ENCODE measurements around the gene DOK4. TPM values are rescaled to one million over a fixed set of nuclear protein-coding genes. Genes with fewer than 3 reads are reported as not detected.

The DOK4 gene
- total and polyA plus RNA-seq, 12 donors, result 3.6 to 10.7 (median 8.0) TPM

- no peak overlapping the region for H3K27ac ChIP-seq
- peaks cover 0 to 11% (median 0%) of the 10 kb centered on the region in 7 donors for H3K27me3 ChIP-seq
- 85 to 89% methylated on average over 30 of the region's 30 CpGs for WGBS, 2 donors
- peaks cover 19 to 65% (median 50%) of the 10 kb centered on the region in 9 donors for H3K4me1 ChIP-seq
- H3K9me3 ChIP-seq, result no peaks in the 10 kb centered on the region
- H3K4me3 ChIP-seq, result no peak overlapping the region
- intact Hi-C loops (cut with DNase I), result loop anchor here in 4 of 10 donors (5.0 kb wide), 1 partner anchor 42 kb away; no protein-coding TSS in a partner anchor
- ATAC-seq, result no peak
- H3K36me3 ChIP-seq, result peaks cover 0 to 55% (median 35%) of the 10 kb centered on the region in 9 donors
- no peak for TF ChIP-seq CTCF (IDR thresholded peaks at IDR 0.05)
- DNase-seq, result no peak
Measured at GRCh38 chr16:57474671-57475661, 11.3 kb downstream of the DOK4 start.

- no peaks in the 10 kb centered on the region for H3K9me3 ChIP-seq
- H3K36me3 ChIP-seq, result peaks cover 0 to 65% (median 45%) of the 10 kb centered on the region in 9 donors
- intact Hi-C loops (cut with DNase I), result no loop called here
- no peak for TF ChIP-seq CTCF (IDR thresholded peaks at IDR 0.05)
- DNase-seq, result no peak
- WGBS, 2 donors, result 82 to 85% methylated on average over 8 of the region's 8 CpGs
- H3K27me3 ChIP-seq, result peaks cover 0 to 3% (median 0%) of the 10 kb centered on the region in 7 donors
- H3K4me3 ChIP-seq, result no peak overlapping the region
- no peak overlapping the region for H3K27ac ChIP-seq
- peaks cover 12 to 60% (median 41%) of the 10 kb centered on the region in 9 donors for H3K4me1 ChIP-seq
- ATAC-seq, result no peak
Measured at GRCh38 chr16:57473906-57474305, 12.4 kb downstream of the DOK4 start.

GRCh38 chr16:57473176-57473840, 13.0 kb downstream of the DOK4 start:
- Histone ChIP-seq H3K27me3 (no peaks in the 10 kb centered on the region), H3K27ac (no peak overlapping the region), H3K36me3 (peaks cover 0 to 71% (median 51%) of the 10 kb centered on the region in 9 donors), H3K4me1 (peaks cover 12 to 54% (median 38%) of the 10 kb centered on the region in 9 donors), H3K9me3 (no peaks in the 10 kb centered on the region), H3K4me3 (no peak overlapping the region)
- WGBS, 2 donors, result 85% methylated on average over 14 of the region's 14 CpGs
- TF ChIP-seq CTCF (IDR thresholded peaks at IDR 0.05), result no peak
- DNase-seq, result no peak
- ATAC-seq, result no peak
- intact Hi-C loops (cut with DNase I), result no loop called here

- WGBS, 2 donors, result 51 to 53% methylated on average over 4 of the region's 4 CpGs
- no peaks in the 10 kb centered on the region for H3K27me3 ChIP-seq
- no peaks in the 10 kb centered on the region for H3K9me3 ChIP-seq
- intact Hi-C loops (cut with DNase I), result no loop called here
- peaks cover 0 to 78% (median 57%) of the 10 kb centered on the region in 9 donors for H3K36me3 ChIP-seq
- TF ChIP-seq CTCF (IDR thresholded peaks at IDR 0.05), result no peak
- no peak for ATAC-seq
- no peak for DNase-seq
- no peak overlapping the region for H3K4me3 ChIP-seq
- no peak overlapping the region for H3K27ac ChIP-seq
- peaks cover 10 to 47% (median 32%) of the 10 kb centered on the region in 9 donors for H3K4me1 ChIP-seq
Measured at GRCh38 chr16:57472665-57473060, 13.6 kb downstream of the DOK4 start.

All from heart right ventricle (tissue), 16 donors.